Measurements from ENCODE around the gene AIPL1.

- TF ChIP-seq, protein P1, sequence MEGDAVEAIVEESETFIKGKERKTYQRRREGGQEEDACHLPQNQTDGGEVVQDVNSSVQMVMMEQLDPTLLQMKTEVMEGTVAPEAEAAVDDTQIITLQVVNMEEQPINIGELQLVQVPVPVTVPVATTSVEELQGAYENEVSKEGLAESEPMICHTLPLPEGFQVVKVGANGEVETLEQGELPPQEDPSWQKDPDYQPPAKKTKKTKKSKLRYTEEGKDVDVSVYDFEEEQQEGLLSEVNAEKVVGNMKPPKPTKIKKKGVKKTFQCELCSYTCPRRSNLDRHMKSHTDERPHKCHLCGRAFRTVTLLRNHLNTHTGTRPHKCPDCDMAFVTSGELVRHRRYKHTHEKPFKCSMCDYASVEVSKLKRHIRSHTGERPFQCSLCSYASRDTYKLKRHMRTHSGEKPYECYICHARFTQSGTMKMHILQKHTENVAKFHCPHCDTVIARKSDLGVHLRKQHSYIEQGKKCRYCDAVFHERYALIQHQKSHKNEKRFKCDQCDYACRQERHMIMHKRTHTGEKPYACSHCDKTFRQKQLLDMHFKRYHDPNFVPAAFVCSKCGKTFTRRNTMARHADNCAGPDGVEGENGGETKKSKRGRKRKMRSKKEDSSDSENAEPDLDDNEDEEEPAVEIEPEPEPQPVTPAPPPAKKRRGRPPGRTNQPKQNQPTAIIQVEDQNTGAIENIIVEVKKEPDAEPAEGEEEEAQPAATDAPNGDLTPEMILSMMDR (IDR thresholded peaks at IDR 0.05) = no peak
- TF ChIP-seq POLR2AphosphoS5 (IDR thresholded peaks at IDR 0.05) (no peak), POLR2A (IDR thresholded peaks at IDR 0.05) (no peak), EP300 (IDR thresholded peaks at IDR 0.05) (no peak)
Measured at GRCh38 chr17:6442775-6443174, 7.9 kb upstream of the AIPL1 start.
